ENCODE measurements around the gene TRMT13. TPM values are rescaled to one million over a fixed set of nuclear protein-coding genes. Genes with fewer than 3 reads are reported as not detected.

TRMT13 gene
- 5.6 and 9.2 TPM in 2 replicates for total RNA-seq

GRCh38 chr1:100132566-100133477 is at the start of gene TRMT13, which contains the start of gene SASS6:
Gene TRMT13 (plus strand): TSS chr1:100133163. CDS start chr1:100133169, 6 bp downstream.
Gene SASS6 (minus strand): TSS chr1:100132930. CDS start chr1:100132814, 116 bp downstream.

GRCh38 chr1:100178091-100178490 is 45.1 kb downstream of the TRMT13 start, which contains the start of gene LRRC39:
Gene LRRC39 (minus strand): TSS chr1:100178256. CDS start chr1:100168516, 9,740 bp downstream.

Other genes starting within 250 kb of the TRMT13 start
- 14.7 and 15.6 TPM in 2 replicates for gene SLC35A3, start 163.2 kb upstream of the TRMT13 start, total RNA-seq
- gene SASS6, start 233 bp upstream of the TRMT13 start, total RNA-seq, result 1.2 and 1.7 TPM in 2 replicates
- 0.17 TPM in 1 of 2 replicates, not detected in the other for gene LRRC39, start 45.1 kb downstream of the TRMT13 start, total RNA-seq
- 4.6 and 5.7 TPM in 2 replicates for gene DBT, start 116.7 kb downstream of the TRMT13 start, total RNA-seq
- gene RTCA, start 133.1 kb downstream of the TRMT13 start, total RNA-seq, result 30.4 and 30.6 TPM in 2 replicates
- gene CDC14A, start 219.3 kb downstream of the TRMT13 start, total RNA-seq, result 3.0 and 5.0 TPM in 2 replicates

Data from pericardium fibroblast (primary cell).